ENCODE results near the gene DMRTC2. TPM values are rescaled to one million over a fixed set of nuclear protein-coding genes. Genes with fewer than 3 reads are reported as not detected.

The DMRTC2 gene
- total RNA-seq, 1 donor from 2014 or later: not detected

DNA sequence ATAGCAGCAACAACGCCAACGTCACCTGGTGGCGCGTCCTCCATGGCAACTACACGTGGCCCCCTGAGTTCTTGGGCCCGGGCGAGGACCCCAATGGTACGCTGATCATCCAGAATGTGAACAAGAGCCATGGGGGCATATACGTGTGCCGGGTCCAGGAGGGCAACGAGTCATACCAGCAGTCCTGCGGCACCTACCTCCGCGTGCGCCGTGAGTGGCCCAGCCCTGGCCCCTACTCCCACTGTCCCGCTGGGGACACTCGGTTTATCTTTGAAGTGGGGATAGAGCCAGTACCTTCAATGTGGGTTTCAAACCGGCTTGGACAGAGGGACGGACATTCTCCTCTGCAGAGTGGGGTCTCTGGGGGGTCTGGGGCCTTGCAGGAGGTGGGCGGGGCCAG, 34.2 kb downstream of the DMRTC2 start:
- DNase-seq (ENCODE audit: low spot score): no peak
- Mint-ChIP-seq H3K4me1 (ENCODE audit: low read depth) (peaks cover 57% of the 10 kb centered on the region), H3K4me3 (no peak overlapping the region), H3K27ac (no peak overlapping the region), H3K27me3 (ENCODE audit: insufficient read depth) (no peaks in the 10 kb centered on the region), H3K9me3 (no peaks in the 10 kb centered on the region), H3K36me3 (ENCODE audit: low read depth) (peaks cover 8% of the 10 kb centered on the region)
- intact Hi-C loops (cut with micrococcal nuclease): no loop called here

DNA sequence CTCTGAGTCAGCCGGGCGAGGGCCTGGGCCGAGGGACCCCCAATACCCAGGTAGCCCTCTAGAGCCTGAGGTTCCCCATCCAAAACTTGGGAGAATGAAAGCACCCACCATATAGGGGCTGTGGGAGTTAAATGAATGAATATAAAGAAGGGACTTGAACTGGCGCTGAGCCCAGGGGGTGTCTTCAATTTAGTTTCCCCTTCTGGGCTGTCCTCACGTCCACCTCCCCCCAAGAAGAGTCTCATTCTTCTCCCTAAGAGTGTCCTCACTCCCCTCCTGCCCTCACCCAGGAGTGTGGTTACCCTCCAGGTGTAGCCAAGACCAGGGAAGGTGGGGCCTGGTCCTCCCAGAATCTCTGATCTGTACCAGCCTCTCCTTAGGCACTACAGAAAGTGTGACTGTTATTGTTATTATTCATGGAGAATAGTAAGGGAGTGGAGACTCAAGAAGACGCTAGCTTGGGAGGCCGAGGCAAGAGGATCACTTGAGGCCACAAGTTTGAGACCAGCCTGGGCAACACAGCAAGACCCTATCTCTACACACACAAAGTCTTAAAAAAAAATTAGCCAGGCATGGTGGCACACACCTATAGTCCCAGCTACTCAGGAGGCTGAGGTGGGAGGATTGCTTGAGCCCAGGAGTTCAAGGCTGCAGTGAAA, 35.0 kb downstream of the DMRTC2 start:
- no peak for DNase-seq (ENCODE audit: low spot score)
- H3K36me3 Mint-ChIP-seq (ENCODE audit: low read depth): peaks cover 8% of the 10 kb centered on the region
- H3K4me3 Mint-ChIP-seq: no peak overlapping the region
- H3K27me3 Mint-ChIP-seq (ENCODE audit: insufficient read depth): no peaks in the 10 kb centered on the region
- H3K27ac Mint-ChIP-seq: peak overlapping the region; percentile 11
- H3K9me3 Mint-ChIP-seq: no peaks in the 10 kb centered on the region
- H3K4me1 Mint-ChIP-seq (ENCODE audit: low read depth): peaks cover 53% of the 10 kb centered on the region
- intact Hi-C loops (cut with micrococcal nuclease): loop anchor here (5.0 to 10.0 kb wide), 3 partner anchors 335 to 615 kb away; partner anchors contain the start of genes GSK3A and HNRNPUL1

GRCh38 chr19:41880329-41880708, 35.5 kb downstream of the DMRTC2 start:
- no peaks in the 10 kb centered on the region for H3K9me3 Mint-ChIP-seq
- H3K4me3 Mint-ChIP-seq: no peak overlapping the region
- intact Hi-C loops (cut with micrococcal nuclease): loop anchor here (5.0 to 10.0 kb wide), 3 partner anchors 336 to 616 kb away; partner anchors contain the start of genes GSK3A and HNRNPUL1
- DNase-seq (ENCODE audit: low spot score): no peak
- no peaks in the 10 kb centered on the region for H3K27me3 Mint-ChIP-seq (ENCODE audit: insufficient read depth)
- H3K36me3 Mint-ChIP-seq (ENCODE audit: low read depth): peaks cover 10% of the 10 kb centered on the region
- peaks cover 56% of the 10 kb centered on the region for H3K4me1 Mint-ChIP-seq (ENCODE audit: low read depth)
- peak overlapping the region; percentile 11 for H3K27ac Mint-ChIP-seq

DNA sequence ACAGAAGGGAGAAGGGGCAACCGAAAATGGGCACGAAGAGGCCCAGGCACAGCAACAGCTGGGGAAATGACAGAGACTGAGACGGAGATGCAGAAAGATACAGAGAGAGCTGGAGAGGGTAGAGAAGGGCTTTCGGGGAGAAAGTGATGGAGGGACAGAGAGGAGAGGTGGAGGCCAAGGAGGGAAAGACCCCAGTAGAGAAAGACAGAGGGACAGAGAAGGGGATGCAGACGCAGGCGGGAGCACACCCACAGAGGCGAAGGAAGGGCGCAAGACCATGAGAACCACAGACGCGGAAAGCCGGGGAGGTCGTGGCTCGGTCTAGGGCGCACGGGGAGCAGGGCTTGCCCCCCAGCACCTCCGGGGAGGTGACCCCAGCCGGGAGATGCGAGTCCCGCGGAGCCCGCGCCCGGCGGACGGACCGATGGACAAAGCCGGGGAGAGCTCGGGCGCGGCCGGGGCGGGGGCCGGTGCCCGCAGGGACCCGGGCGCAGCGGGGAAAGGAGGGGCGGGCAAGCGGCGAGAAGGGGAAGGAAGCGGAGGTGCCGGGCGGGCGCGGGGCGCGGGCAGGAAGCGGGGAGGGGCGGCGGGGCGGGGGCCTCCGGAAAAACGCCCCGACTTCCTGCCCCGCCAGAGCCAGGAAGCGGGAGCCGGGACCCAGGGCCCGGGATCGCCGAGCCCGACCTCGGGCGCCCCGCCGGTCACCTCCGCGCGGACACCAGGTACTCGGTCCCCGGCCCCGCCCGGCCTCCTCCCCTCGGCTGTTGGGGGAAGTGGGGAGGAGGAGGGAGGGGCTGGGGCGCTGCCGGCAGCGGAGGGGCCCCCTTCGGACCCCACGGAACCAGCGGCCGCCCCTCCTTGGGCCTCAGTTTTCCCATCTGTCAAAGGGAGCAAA, 38.0 kb downstream of the DMRTC2 start, which contains the start of gene ARHGEF1:
TSS of gene ARHGEF1 (plus strand) at position 617 of the 895 bp plus-strand sequence. CDS start 4,899 bp downstream, outside the sequence.
- H3K9me3 Mint-ChIP-seq: no peaks in the 10 kb centered on the region
- peaks cover 12% of the 10 kb centered on the region for H3K36me3 Mint-ChIP-seq (ENCODE audit: low read depth)
- no peaks in the 10 kb centered on the region for H3K27me3 Mint-ChIP-seq (ENCODE audit: insufficient read depth)
- peak within 1 kb of the TSS; percentile 93 for H3K4me3 Mint-ChIP-seq
- intact Hi-C loops (cut with micrococcal nuclease): loop anchor here (5.0 to 10.0 kb wide), 3 partner anchors 338 to 618 kb away; partner anchors contain the start of genes GSK3A and HNRNPUL1
- H3K4me1 Mint-ChIP-seq (ENCODE audit: low read depth): peaks cover 50% of the 10 kb centered on the region
- H3K27ac Mint-ChIP-seq: peak within 1 kb of the TSS; percentile 96
- DNase-seq (ENCODE audit: low spot score): peak; percentile 61

- Mint-ChIP-seq H3K27me3 (ENCODE audit: insufficient read depth) (no peaks in the 10 kb centered on the region), H3K4me1 (ENCODE audit: low read depth) (peaks cover 50% of the 10 kb centered on the region), H3K27ac (peak overlapping the region; percentile 96), H3K36me3 (ENCODE audit: low read depth) (peaks cover 17% of the 10 kb centered on the region), H3K4me3 (peak overlapping the region; percentile 81), H3K9me3 (no peaks in the 10 kb centered on the region)
- DNase-seq (ENCODE audit: low spot score): no peak
- intact Hi-C loops (cut with micrococcal nuclease): loop anchor here (5.0 to 10.0 kb wide), 3 partner anchors 339 to 619 kb away; partner anchors contain the start of genes GSK3A and HNRNPUL1
Observed at GRCh38 chr19:41883463-41883820, 38.6 kb downstream of the DMRTC2 start.

- Mint-ChIP-seq H3K36me3 (ENCODE audit: low read depth) (peaks cover 22% of the 10 kb centered on the region), H3K9me3 (no peaks in the 10 kb centered on the region), H3K27me3 (ENCODE audit: insufficient read depth) (no peaks in the 10 kb centered on the region), H3K4me3 (peak overlapping the region; percentile 81), H3K4me1 (ENCODE audit: low read depth) (peaks cover 56% of the 10 kb centered on the region), H3K27ac (peak overlapping the region; percentile 96)
- DNase-seq (ENCODE audit: low spot score): peak; percentile 89
- intact Hi-C loops (cut with micrococcal nuclease): loop anchor here (1.0 to 10.0 kb wide), 5 partner anchors 9 to 619 kb away; partner anchors contain the start of genes GSK3A and HNRNPUL1
Observed at GRCh38 chr19:41883821-41884733, 39.2 kb downstream of the DMRTC2 start.

- intact Hi-C loops (cut with micrococcal nuclease): loop anchor here (1.0 to 10.0 kb wide), 9 partner anchors 16 to 1170 kb away; partner anchors contain the start of genes COQ8B, HNRNPUL1, ITPKC and RABAC1
- DNase-seq (ENCODE audit: low spot score): peak; percentile 68
- H3K27me3 Mint-ChIP-seq (ENCODE audit: insufficient read depth): no peaks in the 10 kb centered on the region
- H3K27ac Mint-ChIP-seq: peak overlapping the region; percentile 91
- peaks cover 37% of the 10 kb centered on the region for H3K36me3 Mint-ChIP-seq (ENCODE audit: low read depth)
- peaks cover 60% of the 10 kb centered on the region for H3K4me1 Mint-ChIP-seq (ENCODE audit: low read depth)
- peak overlapping the region; percentile 81 for H3K4me3 Mint-ChIP-seq
- no peaks in the 10 kb centered on the region for H3K9me3 Mint-ChIP-seq
Observed at GRCh38 chr19:41886761-41887710, 42.2 kb downstream of the DMRTC2 start.

DNA sequence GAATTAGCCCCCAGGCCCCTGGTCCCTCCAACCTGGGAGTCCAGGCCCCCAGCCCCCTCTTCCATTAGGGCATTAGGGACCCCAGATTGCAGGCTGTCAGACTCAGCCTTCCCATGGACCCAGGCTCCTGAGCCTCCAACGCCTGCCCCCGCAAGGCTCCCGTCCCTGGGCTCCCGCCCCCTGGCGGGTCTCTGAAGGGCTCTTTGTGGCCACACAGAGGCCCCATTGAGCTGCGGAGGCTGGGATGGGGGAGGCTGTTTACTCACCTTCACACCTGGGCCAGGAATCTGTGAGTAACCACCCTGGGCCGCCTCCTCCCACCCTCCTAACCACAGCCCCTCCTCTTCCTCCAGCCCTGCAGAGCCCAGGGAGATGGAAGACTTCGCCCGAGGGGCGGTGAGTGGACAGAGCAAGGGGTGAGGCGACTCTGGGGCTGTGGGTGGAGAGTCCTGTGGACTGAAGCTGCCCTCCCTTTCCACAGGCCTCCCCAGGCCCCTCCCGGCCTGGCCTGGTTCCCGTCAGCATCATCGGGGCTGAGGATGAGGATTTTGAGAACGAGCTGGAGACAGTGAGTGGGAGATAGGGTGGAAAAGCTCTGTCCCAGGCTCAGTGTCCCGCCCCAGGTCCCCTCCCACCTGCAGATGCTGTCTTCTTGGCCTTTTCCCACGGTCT, 43.0 kb downstream of the DMRTC2 start:
- no peaks in the 10 kb centered on the region for H3K9me3 Mint-ChIP-seq
- H3K36me3 Mint-ChIP-seq (ENCODE audit: low read depth): peaks cover 35% of the 10 kb centered on the region
- peak overlapping the region; percentile 81 for H3K4me3 Mint-ChIP-seq
- DNase-seq (ENCODE audit: low spot score): peak; percentile 76
- intact Hi-C loops (cut with micrococcal nuclease): loop anchor here (1.0 to 10.0 kb wide), 10 partner anchors 17 to 1171 kb away; partner anchors contain the start of genes COQ8B, HNRNPUL1, ITPKC and RABAC1
- H3K27ac Mint-ChIP-seq: peak overlapping the region; percentile 91
- H3K4me1 Mint-ChIP-seq (ENCODE audit: low read depth): peaks cover 54% of the 10 kb centered on the region
- no peaks in the 10 kb centered on the region for H3K27me3 Mint-ChIP-seq (ENCODE audit: insufficient read depth)

DNA sequence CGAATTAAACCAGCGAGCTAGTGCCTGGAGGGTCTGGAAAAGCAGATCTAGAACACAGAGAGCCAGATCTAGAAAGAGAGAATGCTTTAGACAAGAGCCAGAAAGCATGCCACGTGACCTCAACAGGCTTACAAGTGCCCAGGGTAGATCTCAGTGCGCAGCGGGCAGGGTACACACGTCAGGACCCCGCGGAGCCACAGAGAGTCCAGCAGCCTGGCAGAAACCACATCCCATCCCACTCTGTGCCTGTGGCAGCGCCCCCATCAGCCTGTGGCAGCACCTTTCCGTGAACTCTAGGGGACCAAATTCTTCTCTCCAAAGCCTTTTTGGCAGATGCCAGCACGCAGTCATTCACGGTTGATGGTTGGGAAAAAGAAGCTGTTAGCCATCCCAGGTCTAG, 44.1 kb downstream of the DMRTC2 start:
- intact Hi-C loops (cut with micrococcal nuclease): loop anchor here (2.0 to 10.0 kb wide), 5 partner anchors 148 to 1172 kb away; partner anchors contain the start of genes COQ8B, HNRNPUL1 and ITPKC
- H3K4me1 Mint-ChIP-seq (ENCODE audit: low read depth): peaks cover 58% of the 10 kb centered on the region
- no peaks in the 10 kb centered on the region for H3K9me3 Mint-ChIP-seq
- peaks cover 35% of the 10 kb centered on the region for H3K36me3 Mint-ChIP-seq (ENCODE audit: low read depth)
- no peak for DNase-seq (ENCODE audit: low spot score)
- peak overlapping the region; percentile 73 for H3K27ac Mint-ChIP-seq
- peak overlapping the region; percentile 81 for H3K4me3 Mint-ChIP-seq
- no peaks in the 10 kb centered on the region for H3K27me3 Mint-ChIP-seq (ENCODE audit: insufficient read depth)

DNA sequence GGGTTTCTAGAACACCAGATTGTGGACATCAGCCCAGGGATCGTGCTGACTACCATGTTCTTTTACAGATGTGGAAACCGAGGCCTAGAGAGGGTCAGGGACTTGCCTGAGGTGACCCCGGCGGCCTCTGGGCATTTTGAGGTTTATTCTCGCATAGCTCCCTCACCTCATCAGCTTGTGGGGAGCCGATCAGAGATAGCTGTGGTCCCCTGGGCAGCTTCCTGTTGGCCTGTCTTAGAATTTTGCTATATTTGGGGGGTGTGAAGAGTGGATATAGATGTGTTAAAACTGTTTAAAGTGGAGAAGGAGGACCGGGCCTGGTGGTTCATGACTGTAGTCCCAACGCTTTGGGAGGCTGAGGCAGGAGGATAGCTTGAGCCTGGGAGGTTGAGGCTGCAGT, 45.1 kb downstream of the DMRTC2 start:
- Mint-ChIP-seq H3K4me1 (ENCODE audit: low read depth) (peaks cover 57% of the 10 kb centered on the region), H3K4me3 (no peak overlapping the region), H3K9me3 (no peaks in the 10 kb centered on the region), H3K27ac (peak overlapping the region; percentile 78), H3K36me3 (ENCODE audit: low read depth) (peaks cover 40% of the 10 kb centered on the region), H3K27me3 (ENCODE audit: insufficient read depth) (no peaks in the 10 kb centered on the region)
- intact Hi-C loops (cut with micrococcal nuclease): loop anchor here (2.0 to 10.0 kb wide), 5 partner anchors 149 to 1173 kb away; partner anchors contain the start of genes COQ8B, HNRNPUL1 and ITPKC
- no peak for DNase-seq (ENCODE audit: low spot score)

DNA sequence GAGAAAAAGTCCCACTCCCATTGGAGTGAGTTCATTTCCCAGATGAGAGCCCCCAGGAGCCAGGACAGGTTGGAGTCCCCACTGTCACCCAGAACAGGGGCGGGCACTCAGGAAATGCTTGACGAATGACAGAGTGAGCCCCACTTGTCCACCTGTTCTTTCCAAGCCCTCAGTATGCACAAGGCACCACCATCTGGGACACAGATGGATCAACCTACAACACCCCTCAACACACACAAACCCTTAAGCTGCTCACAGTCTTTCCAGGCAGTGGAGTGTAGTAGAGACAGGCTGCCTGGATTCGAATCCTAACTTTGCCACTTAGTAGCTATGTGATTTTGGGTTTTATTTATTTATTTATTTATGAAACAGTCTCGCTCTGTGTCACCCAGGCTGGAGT, 46.1 kb downstream of the DMRTC2 start:
- H3K36me3 Mint-ChIP-seq (ENCODE audit: low read depth): peaks cover 44% of the 10 kb centered on the region
- no peak overlapping the region for H3K4me3 Mint-ChIP-seq
- no peaks in the 10 kb centered on the region for H3K27me3 Mint-ChIP-seq (ENCODE audit: insufficient read depth)
- intact Hi-C loops (cut with micrococcal nuclease): no loop called here
- no peak for DNase-seq (ENCODE audit: low spot score)
- H3K4me1 Mint-ChIP-seq (ENCODE audit: low read depth): peaks cover 54% of the 10 kb centered on the region
- no peak overlapping the region for H3K27ac Mint-ChIP-seq
- H3K9me3 Mint-ChIP-seq: no peaks in the 10 kb centered on the region
